GM19328 (cell line): ENCODE measurements around the gene NET1.

Experiments used
- ATAC-seq: cut with Tn5 transposase; IDR thresholded peaks from one replicate; pipeline ENCODE4 v1.9.1; 2021; ENCODE audit warnings: mild to moderate bottlenecking, moderate library complexity; ENCODE audit not compliant: unreplicated experiment

NET1 gene

GRCh38 chr10:5441106-5441505 is 28.7 kb downstream of the NET1 start:
- no peak for ATAC-seq

GRCh38 chr10:5442065-5442989 is 30.0 kb downstream of the NET1 start:
- ATAC-seq: no peak

- peak; percentile 22 for ATAC-seq
These were observed 30.6 kb downstream of the NET1 start for GRCh38 chr10:5442990-5443370.

GRCh38 chr10:5443429-5443828 is 31.1 kb downstream of the NET1 start:
- peak; percentile 63 for ATAC-seq

- ATAC-seq: no peak
These were observed 32.6 kb downstream of the NET1 start for GRCh38 chr10:5445006-5445405.

DNA sequence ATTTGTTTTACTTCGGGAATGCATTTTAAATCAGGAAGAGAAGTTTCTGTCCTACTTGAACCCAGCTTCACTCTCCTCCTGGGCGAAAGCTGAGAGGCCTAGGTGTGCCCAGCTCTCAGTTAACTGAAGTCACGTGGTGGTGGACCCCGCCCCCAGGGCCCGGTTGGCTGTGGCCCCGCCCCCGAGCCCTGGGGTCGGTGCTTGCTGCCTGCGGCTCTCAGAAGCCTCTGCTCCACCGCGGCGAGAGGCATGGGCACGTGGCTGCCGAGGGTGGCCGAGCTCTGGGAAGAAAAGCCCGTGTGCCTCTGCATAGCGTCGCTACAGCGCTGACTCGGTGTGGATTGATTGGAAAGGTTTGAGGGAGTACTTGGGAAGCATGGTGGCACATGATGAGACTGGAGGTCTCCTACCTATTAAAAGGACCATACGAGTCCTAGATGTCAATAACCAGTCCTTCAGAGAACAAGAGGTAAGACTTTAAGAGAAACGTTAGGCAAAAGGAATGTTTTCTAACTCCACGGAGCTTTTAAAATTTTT is 34.1 kb downstream of the NET1 start:
- ATAC-seq: no peak

- no peak for ATAC-seq
These were observed 34.7 kb downstream of the NET1 start for GRCh38 chr10:5447056-5447455.

DNA sequence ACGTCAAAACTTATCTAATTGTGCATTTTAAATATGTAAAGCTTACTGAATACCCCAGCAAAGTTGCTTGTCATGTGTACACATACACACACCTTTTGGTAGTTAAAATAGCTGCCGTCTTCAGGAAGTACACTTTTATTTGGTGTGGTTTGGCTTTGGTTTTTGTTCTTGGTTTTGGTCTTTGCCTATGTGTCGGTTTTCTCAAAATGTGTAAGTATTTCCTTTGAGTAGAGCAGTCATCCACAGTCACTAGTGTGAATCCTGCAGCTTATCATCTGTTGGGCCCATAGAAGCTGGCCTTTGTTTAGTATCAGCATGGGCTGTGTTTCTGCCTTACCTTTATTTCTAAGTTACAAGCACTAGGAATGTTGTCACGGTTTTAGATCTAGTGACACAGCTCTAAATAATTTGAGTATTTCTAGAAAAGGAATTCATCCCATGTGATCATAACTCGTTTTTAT is 35.3 kb downstream of the NET1 start:
- ATAC-seq: peak; percentile 52

- ATAC-seq: no peak
These were observed 36.1 kb downstream of the NET1 start for GRCh38 chr10:5448333-5449001.

GRCh38 chr10:5449227-5449626 is 36.9 kb downstream of the NET1 start:
- no peak for ATAC-seq

GRCh38 chr10:5449823-5450222 is 37.5 kb downstream of the NET1 start:
- ATAC-seq: no peak

- no peak for ATAC-seq
These were observed 38.4 kb downstream of the NET1 start for GRCh38 chr10:5450605-5451384.

DNA sequence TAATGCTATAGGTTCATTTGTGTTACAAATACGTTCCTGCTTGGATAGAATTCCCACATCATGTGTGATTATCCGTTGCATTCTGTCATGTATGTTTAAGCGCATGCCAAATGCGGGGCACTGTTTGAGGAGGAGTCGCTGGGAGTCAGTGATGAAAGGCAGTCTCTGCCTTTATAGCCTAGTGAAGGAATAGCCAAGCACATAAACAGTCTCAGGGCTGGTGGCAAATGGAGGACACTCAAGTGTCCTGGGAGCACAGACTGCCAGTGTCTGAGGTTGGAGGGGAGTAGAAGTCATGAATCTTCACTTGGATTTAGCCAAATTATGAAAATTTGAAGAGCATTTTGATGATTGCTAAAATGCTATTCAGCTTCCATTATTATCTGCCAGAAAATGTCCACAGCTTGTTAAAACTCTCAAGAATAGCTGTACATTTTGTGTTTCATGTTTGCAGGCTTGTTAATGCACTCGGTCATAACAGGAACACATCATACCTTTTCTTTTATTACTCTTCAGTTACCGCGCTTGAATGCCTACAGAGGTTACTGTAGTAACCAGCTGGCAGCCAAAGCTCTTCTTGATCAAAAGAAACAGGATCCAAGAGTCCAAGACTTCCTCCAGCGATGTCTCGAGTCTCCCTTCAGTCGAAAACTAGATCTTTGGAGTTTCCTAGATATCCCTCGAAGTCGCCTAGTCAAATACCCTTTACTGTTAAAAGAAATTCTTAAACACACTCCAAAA is 41.6 kb downstream of the NET1 start:
- ATAC-seq: no peak

GRCh38 chr10:5456563-5456962 is 44.2 kb downstream of the NET1 start:
- ATAC-seq: no peak

GRCh38 chr10:5457741-5458140 is 45.4 kb downstream of the NET1 start:
- no peak for ATAC-seq

- no peak for ATAC-seq
These were observed 46.1 kb downstream of the NET1 start for GRCh38 chr10:5458425-5458824.

- no peak for ATAC-seq
These were observed 46.8 kb downstream of the NET1 start for GRCh38 chr10:5458949-5459747.

- no peak for ATAC-seq
These were observed 48.3 kb downstream of the NET1 start for GRCh38 chr10:5460468-5461202.

DNA sequence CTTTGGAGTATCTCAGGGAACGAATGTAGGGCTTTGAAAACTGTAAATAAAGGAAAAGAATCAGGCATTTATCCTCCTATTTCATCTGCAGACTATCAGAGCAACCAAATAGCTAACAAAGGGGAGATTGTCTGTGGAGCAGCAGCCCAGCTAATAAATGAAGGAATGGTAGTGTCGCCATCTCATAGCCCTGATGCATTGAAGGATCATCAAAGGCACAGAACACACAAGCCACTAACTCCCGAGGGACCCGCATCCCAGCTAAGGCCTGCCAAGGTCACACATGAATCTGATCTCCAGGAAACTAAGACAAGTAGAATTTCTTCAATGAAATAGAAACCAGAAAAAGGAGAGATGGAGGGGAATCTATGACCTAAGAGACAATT is 48.8 kb downstream of the NET1 start:
- ATAC-seq: no peak
